HG03095 (cell line): ENCODE results near the gene GSS.

Experiments
- ATAC-seq: cut with Tn5 transposase; IDR thresholded peaks from one replicate; pipeline ENCODE4 v1.9.1; 2021; ENCODE audit warnings: moderate library complexity; ENCODE audit not compliant: unreplicated experiment

Gene GSS

DNA sequence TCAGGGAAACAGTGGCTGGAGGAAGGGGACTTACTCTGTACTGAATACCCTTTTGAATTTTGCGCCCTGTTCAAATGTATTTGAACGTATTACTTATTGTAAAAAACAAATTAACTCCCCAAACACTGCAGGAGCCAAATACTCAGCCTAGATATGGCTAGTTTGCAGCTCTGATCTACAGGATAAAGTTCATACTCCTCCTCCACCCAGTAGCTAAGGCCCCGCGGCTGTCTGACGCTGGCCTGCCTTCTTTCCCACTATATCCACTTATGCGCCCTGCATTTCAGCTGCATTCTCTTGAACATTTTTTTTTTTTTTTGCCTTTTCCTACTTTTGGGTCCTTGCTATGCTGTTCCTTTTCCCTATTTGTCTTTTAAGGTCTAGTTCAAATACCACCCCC is 6.5 kb downstream of the GSS start:
- no peak for ATAC-seq

DNA sequence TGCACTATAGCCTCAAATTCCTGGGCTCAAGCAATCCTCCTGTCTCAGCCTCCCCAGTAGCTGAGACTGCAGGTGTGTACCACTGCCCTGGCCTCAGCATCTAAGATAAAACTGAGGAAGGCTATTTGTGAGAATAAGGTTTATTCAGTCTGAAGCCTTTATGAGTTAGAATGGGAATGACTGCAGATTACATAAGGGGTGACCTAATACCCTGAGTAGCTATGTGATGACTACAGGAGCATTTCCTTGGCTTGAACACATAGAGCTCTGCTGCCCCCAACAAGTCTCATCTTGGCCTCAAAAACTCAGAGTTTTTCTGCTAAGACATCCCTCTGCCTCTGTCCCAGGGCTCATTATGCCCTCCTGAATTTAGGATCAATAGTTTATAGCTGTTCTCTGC is 7.6 kb downstream of the GSS start:
- no peak for ATAC-seq

DNA sequence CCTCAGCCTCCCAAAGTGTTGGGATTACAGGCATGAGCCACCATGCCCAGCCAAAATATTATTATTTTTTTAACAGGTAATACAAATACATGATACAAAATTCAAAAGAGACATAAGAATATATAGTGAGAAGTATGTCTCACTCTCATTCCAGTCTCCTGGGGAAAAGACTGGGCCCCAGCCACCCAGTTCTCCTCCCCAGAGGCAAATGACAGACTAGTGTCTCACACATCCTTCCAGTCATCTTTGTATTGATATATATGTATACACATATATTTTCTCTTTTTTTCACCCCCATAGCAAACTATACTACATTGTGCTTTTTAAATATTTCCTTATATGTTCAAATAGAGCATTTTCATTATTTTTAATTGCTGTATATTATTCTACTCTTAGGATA is 8.3 kb downstream of the GSS start:
- ATAC-seq = no peak

DNA sequence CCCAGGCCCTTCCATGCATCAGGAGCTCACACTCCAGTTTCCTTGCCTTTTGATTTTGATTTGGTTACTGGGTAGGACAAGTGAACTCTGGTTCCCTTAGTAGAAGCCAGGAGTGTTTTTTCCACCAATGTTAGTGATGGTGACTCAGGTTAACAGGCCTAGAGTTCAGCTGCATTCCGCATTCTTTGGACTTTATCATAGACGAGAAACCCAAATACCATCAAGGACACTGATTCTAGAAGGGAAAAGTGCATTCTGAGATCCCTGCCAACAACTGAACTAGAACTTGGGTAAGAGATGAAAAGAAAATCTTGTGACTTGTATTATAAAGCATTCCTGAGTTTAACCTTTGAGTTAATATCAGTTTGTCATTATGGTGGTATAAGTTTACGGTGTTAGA is 8.9 kb downstream of the GSS start:
- ATAC-seq = no peak

DNA sequence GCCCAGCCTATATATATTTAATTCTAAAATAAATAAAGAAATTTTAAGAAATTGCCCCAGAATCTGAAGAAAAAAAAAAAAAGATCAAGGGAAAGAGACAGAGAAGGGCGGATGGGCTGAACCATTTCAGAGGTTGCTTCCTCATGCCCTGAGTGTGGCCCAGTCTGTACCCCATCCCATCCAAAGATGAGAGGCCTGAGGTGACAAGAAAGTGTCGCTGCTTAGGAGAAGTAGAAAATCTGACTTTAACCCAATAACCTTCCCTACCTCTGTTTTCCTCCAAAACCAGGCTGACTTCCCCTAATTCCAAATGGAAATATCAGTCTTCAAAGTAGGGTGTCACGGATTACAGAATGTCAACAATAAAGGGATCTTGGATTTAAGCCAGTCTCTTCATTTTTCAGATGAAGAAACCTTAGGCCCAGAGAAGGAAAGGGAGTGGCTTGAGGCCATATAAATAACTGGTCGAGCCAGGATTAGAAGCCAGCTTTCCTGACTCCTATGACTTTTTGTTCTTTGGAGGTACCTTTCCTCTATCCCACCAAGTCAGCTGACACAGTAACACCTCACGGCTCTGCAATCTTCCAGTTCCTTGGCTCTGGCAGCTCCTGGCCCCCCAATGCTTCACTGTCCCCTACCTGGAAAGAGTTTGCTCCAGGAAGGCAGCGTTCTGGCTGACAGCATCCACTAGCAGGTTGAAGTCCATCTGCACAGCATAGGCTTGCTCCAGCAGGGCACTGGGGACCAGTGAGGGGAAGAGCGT is 10.1 kb downstream of the GSS start:
- ATAC-seq = no peak

DNA sequence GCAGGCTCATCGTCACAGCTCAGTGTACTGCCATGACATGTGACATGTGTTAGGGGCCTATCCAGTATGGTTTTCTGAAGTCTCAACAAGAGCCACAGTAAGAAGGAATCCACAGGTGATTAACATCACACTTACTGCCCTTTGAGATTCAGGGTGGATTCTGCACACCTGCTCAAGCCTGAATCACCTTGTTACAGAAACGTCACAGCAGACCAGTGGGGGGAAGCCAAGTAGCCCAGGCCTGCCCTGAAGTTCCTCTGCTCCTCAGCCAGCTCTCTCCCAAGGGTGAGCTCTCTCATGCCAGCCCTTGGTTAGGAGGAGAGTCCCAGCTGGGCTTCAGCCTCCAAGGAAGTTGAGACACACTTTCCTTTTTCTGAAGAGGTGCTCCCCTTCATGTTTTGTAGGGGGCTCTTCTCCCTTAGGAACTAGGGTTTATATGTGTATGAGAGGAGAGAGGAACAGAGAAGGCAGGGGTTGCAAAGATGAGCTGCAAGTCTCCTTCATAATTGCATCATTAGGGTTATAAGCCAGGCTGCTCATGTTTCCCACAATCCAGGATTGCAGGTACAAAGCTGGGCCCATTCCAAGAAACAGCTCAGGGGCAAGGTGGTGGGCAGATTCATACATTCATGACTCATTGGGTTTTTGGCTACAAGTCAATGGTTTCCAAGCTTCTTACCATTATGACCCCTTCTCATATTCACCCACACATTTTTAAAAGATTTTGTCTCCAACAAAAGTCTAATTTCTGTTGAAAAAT is 11.6 kb downstream of the GSS start:
- no peak for ATAC-seq

DNA sequence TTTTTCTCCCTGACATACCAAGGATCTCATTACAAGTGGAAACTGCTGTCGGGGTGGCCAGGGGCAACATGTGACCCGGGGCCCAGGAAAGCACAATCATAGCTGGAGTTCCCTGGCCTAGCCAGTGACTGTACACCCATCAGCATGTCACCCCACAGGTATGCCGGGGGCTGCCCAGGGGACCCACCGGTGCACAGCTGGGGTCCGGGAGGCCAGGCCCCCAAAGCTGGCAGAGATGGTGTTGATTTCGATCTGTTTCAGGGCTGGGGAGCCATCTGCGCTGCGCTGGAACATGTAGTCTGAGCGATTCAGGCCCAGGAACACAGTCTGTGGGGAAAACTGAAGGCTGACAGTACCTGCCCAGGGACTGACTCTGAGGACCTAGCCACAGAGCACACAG is 13.3 kb downstream of the GSS start:
- ATAC-seq = no peak

DNA sequence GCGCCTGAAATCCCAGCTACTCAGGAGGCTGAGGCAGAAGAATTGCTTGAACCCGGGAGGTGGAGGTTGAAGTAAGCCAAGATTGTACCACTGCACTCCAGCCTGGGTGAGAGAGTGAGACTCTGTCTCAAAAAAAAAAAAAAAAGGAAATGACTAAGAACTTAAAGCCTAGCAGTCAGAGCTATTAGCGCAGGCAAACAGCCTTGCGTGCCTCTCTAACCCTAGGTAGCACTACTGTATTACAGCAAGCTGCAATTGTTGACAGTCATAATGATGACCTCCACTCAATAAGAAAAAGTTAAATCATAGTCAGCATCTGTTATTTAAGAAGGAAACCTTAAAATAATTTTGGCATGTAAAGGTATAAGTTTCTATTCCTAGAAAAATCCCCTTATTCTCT is 14.4 kb downstream of the GSS start:
- ATAC-seq = no peak

DNA sequence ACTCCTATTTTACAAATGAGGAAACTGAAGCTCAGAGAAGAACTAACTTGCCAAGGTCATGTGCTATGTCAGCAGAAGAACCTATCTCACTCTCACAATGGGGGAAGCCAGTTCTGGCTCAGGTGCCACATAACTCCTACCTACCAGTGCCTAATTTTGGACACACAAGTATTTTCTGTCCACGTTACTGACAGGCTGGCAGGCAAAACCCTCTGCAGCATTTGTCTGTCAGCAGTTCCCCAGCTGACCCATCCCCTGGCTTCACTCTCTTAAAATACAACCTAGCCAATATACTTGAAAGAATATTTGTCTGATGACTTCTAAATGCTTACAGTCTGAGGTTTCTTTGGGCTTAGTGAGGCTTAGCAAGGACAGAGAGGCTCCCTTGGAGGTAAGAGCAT is 15.5 kb downstream of the GSS start:
- ATAC-seq = no peak

DNA sequence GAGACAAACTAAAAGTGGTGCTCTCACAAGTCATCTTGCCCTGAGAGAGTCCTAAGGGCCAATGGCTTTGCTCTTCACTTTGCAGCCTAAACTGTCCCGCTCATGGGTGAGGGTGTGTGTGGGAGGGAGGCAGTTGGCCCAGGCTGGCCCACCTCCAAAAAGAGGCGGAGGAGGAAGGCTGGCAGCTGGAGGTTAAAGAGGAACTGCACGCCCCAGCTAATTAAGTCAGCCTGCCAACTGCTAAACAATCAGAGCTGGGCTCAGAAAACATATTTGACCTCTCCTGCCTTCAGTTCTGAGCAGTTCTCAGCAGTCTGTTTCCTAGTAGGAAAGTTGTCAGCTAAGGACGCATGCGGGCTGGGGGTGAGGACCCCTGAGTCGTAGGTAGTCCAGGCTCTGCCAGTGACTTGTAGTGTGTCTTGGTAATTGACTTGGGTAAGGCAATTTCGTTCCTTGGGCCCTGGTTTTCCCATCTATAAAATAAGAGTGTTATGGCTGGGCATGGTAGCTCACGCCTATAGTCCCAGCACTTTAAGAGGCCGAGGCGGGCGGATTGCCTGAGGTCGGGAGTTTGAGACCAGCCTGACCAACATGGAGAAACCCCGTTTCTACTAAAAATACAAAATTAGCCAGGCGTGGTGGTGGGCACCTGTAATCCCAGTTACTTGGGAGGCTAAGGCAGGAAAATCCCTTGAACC is 17.0 kb downstream of the GSS start:
- ATAC-seq = no peak

DNA sequence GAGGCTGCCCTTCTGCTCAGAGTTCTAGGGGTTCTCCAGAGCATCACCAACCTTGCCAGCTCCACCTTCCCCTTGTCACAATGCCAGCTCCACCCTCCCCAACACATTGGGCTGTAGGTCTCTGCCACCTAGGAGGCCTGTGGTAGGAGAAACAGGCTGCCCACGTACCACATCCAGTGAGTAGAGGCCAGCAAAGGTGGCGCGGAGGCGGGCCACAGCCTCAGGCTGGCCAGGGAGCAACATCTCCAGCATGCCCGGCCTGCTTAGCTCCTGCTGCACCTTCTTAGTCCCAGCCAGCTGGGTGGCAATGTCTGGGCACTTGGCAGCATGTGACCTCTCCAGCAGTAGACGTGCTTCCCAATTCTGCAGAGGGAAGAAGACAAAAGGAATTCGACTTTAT is 23.8 kb downstream of the GSS start:
- ATAC-seq = no peak

DNA sequence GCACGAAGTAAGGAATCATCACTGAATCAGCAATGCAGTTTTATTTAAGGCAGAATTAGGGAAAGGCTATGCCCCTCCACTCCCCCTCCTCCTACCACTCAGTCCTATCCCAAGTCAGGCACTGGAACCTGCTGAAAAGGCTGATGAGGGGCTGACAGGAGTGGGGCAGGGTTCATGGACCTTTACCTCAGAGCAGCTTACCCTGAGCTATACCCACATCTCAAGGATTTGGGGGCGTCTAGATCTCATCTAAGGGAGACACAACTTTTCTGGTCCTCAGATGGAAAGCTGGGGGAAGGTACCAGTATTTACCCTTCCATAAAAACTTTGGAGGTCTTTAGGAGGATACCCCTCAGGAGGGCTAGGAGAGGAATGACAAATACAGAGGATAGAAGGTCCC is 27.2 kb downstream of the GSS start:
- no peak for ATAC-seq

DNA sequence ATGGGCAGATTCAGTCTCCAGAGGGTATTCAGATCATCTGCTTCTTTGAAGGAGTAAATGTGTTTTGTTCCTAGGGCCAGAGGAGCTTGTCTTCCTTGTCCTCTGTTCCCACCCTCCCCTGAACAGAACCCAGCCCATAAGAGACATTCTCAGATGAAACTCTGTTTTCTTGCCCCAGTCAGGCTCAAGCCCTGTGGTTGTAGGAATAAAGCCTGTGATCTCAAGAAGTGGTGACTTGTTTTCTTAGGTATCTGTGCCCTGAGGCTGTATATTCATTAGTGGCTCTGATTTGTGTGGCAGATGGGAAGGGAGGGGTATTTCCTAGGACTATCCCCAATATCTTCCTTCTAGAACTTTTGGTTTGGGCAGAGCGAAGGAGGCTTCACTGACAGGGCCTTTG is 27.9 kb downstream of the GSS start:
- no peak for ATAC-seq

DNA sequence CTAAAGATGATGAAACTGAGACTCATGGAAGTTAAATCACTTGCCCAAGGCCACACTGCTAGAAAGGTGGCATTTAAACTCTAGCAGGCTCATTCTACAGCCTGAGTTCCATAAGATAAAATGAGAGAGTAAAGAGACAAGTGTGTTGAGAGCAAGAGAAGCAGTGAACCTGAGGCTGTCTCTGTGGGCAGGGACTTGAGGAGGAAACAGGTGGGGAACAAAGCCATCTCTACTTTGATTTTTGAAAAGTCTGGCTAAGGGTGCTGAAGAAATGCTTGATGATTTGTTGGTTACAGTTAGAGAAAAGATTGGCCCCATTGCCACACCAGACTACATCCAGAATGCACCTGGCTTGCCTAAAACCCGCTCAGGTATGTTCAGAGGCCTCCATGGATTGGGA is 29.0 kb downstream of the GSS start:
- no peak for ATAC-seq

DNA sequence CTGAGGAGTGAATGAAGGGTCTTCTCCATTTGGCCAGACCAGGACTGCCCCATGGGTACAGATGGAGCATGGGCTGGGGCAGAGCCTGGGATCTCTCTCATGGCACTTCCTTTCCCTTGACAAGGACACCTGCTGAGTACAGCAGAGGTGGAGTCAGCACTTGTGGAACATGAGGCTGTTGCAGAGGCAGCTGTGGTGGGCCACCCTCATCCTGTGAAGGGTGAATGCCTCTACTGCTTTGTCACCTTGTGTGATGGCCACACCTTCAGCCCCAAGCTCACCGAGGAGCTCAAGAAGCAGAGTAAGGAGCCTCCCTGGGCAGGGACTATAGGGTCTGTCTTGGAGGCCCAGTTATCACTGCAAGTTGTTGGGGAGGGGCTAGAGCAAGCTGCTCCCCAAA is 29.6 kb downstream of the GSS start:
- no peak for ATAC-seq

DNA sequence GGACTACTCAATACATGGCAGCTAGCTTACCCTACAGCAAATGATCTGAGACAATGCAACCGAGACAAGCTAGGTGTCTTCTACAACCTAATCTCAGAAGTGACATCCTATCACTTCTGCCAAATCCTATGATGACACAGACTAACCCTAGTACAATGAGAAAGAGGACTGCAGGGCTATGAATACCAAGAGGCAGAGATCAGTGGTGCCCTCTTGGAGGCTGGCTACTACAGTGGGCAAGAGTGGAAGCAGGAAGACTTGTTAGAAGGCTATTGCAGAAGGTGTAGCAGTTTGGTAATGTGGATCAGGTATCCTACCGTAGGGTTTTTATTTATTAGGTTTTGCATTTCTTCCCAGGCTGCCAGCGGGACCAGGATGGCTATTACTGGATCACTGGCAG is 30.3 kb downstream of the GSS start:
- no peak for ATAC-seq

DNA sequence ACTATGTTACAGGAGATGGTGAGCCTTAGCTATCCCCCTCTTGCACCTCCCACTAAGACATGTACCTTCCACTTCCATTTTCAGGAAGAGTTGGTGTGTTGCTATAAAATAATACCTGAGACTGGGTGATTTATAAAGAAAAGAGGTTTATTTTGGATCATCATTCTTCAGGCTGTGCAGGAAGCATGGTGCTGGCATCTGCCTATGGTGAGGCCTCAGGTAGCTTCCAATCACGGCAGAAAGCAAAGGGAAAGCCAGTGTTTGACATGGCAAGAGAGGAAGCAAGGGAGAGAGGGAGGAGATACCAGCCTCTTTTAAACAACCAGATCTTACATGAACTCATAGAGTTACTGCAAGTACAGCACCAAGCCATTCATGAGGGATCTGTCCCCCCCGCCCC is 32.2 kb downstream of the GSS start:
- ATAC-seq = no peak

DNA sequence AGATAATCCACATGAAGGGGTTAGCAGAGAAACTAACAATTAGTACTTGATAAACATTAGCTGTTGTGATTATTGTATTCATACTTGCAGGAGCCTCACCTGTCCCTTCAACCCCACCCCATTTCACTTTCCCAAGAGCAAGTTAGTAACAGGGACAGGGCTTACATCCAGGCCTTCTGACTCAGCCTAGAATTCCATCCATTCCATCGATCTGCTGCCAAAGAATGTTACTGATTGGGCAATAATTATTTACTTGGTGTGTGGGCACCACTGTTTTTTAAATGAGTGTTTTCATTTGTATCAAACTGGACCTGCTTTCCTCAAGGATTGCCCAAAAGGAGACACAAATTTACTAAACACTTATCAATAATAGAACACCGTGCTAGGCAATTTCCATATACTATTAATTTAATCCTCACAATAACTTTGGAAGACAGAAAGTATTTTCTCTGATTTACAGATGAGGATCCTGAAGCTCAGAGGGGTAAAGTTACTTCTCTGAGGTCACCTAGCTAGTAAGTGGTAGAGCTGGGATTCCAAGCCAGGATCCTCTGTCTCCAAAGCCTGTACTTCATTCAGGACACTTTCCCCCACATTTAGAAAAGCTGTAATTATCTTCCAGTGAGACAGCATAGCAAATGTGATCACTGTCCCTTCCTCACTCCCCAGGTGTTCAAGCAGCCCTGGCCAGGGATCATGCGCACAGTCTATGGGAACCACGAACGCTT is 32.8 kb downstream of the GSS start:
- no peak for ATAC-seq

DNA sequence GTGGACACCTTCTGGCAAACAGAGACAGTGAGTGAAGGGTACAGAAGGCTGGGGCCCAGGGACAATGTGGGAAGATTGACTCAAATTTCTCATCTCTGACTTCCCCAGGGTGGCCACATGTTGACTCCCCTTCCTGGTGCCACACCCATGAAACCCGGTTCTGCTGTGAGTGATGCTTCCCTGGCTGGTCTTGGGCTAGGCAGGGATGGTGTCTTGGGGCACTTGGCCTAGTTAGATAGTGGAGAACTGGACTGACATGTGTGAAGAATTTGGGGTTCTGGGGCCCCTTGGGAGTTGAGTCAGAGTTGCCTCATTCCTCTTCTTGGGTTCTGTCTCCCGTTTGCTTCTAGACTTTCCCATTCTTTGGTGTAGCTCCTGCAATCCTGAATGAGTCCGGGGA is 34.2 kb downstream of the GSS start:
- ATAC-seq = no peak

DNA sequence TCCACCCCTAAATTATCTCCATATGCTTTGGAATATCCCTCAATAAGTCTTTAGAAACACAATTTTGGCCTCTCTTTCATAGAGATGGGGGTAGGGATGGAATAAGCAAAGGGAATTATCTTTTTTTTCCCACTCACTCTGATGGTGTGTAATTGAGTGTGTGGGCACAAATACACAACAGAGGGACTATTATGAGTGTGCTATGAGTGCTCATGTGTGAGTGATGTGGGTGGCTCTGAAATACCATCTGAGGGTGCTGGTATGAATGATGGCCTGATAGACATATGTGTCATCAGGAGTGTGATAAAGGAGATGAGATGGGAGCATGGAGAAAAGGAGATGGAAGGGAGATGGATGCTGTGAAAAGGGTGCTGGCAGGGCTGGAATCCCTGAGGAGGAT is 35.6 kb downstream of the GSS start:
- no peak for ATAC-seq

DNA sequence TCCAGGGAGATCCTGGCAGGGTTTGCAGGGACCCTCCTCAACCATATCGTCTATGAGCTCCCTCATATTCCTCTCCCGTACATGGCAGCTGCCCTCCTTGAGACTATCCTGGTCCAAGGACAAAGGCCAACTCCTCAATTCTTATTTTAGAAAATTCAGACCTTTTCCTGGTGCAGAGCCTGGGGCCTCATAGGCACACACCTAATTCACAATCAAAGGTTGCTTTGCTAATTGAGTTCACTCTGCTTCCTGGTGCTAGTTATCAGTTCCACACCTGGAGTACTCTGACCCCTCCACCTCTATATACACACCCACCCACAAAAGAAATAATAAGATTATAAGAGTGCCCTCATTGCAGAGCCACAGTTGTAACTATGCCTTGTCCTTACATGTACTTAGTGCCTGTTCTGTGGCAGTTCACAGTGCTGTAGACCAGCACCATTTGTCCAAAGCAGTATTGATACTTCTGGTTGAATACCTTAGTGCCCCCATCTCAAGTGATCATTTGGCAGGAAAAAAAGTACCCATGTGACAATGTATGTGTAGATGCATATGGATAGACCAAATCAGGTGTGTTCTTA is 38.7 kb downstream of the GSS start:
- ATAC-seq = no peak
